ENCODE measurements around the gene LILRA5. TPM values are rescaled to one million over a fixed set of nuclear protein-coding genes. Genes with fewer than 3 reads are reported as not detected.
"Not testable (repeated sequence)": the region's sequence is repeated elsewhere in the genome, so short reads cannot be mapped to it uniquely, and the experiment has no call there.

Gene LILRA5
- total RNA-seq, 4 donors from 2014 or later, result 3.7 to 13.2 (median 7.8) TPM

- DNase-seq (ENCODE audit: low spot score) (no peak), ATAC-seq (ENCODE audit: low FRiP score) (no peak)
- no peak for TF ChIP-seq CTCF (IDR thresholded peaks at IDR 0.05)
Measured at GRCh38 chr19:54299126-54299498, 13.9 kb downstream of the LILRA5 start.

- DNase-seq (ENCODE audit: low spot score) (no peak), ATAC-seq (ENCODE audit: low FRiP score) (no peak)
- no peak for TF ChIP-seq CTCF (IDR thresholded peaks at IDR 0.05)
Measured at GRCh38 chr19:54298357-54299125, 14.4 kb downstream of the LILRA5 start.

GRCh38 chr19:54297759-54298305, 15.1 kb downstream of the LILRA5 start:
- no peak for ATAC-seq (ENCODE audit: low FRiP score)
- no peak for DNase-seq (ENCODE audit: low spot score)
- no peak for TF ChIP-seq CTCF (IDR thresholded peaks at IDR 0.05)

- no peak for TF ChIP-seq CTCF (IDR thresholded peaks at IDR 0.05)
- ATAC-seq (ENCODE audit: low FRiP score), result no peak
- DNase-seq (ENCODE audit: low spot score), result no peak
Measured at GRCh38 chr19:54294539-54294938, 18.4 kb downstream of the LILRA5 start.

GRCh38 chr19:54289160-54289559, 23.8 kb downstream of the LILRA5 start:
- not testable (repeated sequence) for DNase-seq (ENCODE audit: low spot score); ATAC-seq (ENCODE audit: low FRiP score)

- no peak for DNase-seq (ENCODE audit: low spot score)
- TF ChIP-seq CTCF (IDR thresholded peaks at IDR 0.05), result no peak
- no peak for ATAC-seq (ENCODE audit: low FRiP score)
Measured at GRCh38 chr19:54287456-54287855, 25.5 kb downstream of the LILRA5 start.

- not testable (repeated sequence) for ATAC-seq (ENCODE audit: low FRiP score)
Measured at GRCh38 chr19:54286283-54286682, 26.7 kb downstream of the LILRA5 start.

GRCh38 chr19:54285427-54286056, 27.4 kb downstream of the LILRA5 start:
- DNase-seq (ENCODE audit: low spot score); ATAC-seq (ENCODE audit: low FRiP score): not testable (repeated sequence)

More at GRCh38 chr19:54286283-54286682, 26.7 kb downstream of the LILRA5 start:
- DNase-seq (ENCODE audit: low spot score), result not testable (repeated sequence)

All from omental fat pad (tissue), 4 donors.